GM21717 (cell line): ENCODE results near the gene MEG3.

Experiments
- ATAC-seq: cut with Tn5 transposase; IDR thresholded peaks from one replicate; pipeline ENCODE4 v1.9.1; 2021; ENCODE audit warnings: mild to moderate bottlenecking, moderate library complexity; ENCODE audit not compliant: unreplicated experiment

The MEG3 gene

GRCh38 chr14:100828031-100828769 lies 2.3 kb downstream of the MEG3 start:
- ATAC-seq: no peak

- no peak for ATAC-seq
Observed at GRCh38 chr14:100830681-100831080, 4.8 kb downstream of the MEG3 start.

GRCh38 chr14:100832311-100832960 lies 6.5 kb downstream of the MEG3 start:
- no peak for ATAC-seq

GRCh38 chr14:100834082-100834793 lies 8.3 kb downstream of the MEG3 start:
- no peak for ATAC-seq

- ATAC-seq: no peak
Observed at GRCh38 chr14:100834794-100835547, 9.1 kb downstream of the MEG3 start.

GRCh38 chr14:100835548-100836310 lies 9.8 kb downstream of the MEG3 start:
- no peak for ATAC-seq

GRCh38 chr14:100836311-100836805 lies 10.4 kb downstream of the MEG3 start:
- no peak for ATAC-seq

- no peak for ATAC-seq
Observed at GRCh38 chr14:100836941-100837804, 11.3 kb downstream of the MEG3 start.

GRCh38 chr14:100837805-100838350 lies 12.0 kb downstream of the MEG3 start:
- no peak for ATAC-seq

- no peak for ATAC-seq
Observed at GRCh38 chr14:100838493-100839314, 12.8 kb downstream of the MEG3 start.

- no peak for ATAC-seq
Observed at GRCh38 chr14:100839315-100839585, 13.3 kb downstream of the MEG3 start.

- no peak for ATAC-seq
Observed at GRCh38 chr14:100839681-100840111, 13.8 kb downstream of the MEG3 start.

- ATAC-seq: no peak
Observed at GRCh38 chr14:100840286-100841065, 14.6 kb downstream of the MEG3 start.

- no peak for ATAC-seq
Observed at GRCh38 chr14:100841066-100841760, 15.3 kb downstream of the MEG3 start.

- ATAC-seq: no peak
Observed at GRCh38 chr14:100841761-100842403, 16.0 kb downstream of the MEG3 start.

- no peak for ATAC-seq
Observed at GRCh38 chr14:100842799-100843198, 16.9 kb downstream of the MEG3 start.

GRCh38 chr14:100844082-100844408 lies 18.1 kb downstream of the MEG3 start:
- ATAC-seq: no peak
